Measurements from ENCODE around the gene CANX.

The CANX gene

GRCh38 chr5:179777456-179777855 is 78.7 kb downstream of the CANX start:
- no peak for DNase-seq

GRCh38 chr5:179777909-179778308 is 79.1 kb downstream of the CANX start:
- no peak for DNase-seq

- no peak for DNase-seq
These were observed 79.8 kb downstream of the CANX start for GRCh38 chr5:179778591-179778990.

GRCh38 chr5:179779826-179780225 is 81.1 kb downstream of the CANX start:
- no peak for DNase-seq

GRCh38 chr5:179780362-179780761 is 81.6 kb downstream of the CANX start:
- DNase-seq: no peak

Data from fibroblast of skin of abdomen (primary cell).